Thyroid gland (tissue), 4 donors: ENCODE data around the gene PLEKHM2.

Experiments used
- CTCF ChIP-seq, 6 experiments: fragments of 200-600 bp in 3 of 6; fragments of 450-650 bp in 3 of 6; sonication (generic) in 3 of 6; IDR thresholded peaks; one replicate each; pipeline ENCODE4 v1.5.1; 2016 to 2019; ENCODE audit warnings: antibody characterized with exemption in 6 of 6, mild to moderate bottlenecking in 2 of 6, inconsistent platforms in 1 of 6, moderate library complexity in 1 of 6
- POLR2A ChIP-seq, 2 donors: fragments of 450-650 bp; IDR thresholded peaks; one replicate each; pipeline ENCODE4 v1.6.1; 2017; ENCODE audit warnings: antibody characterized with exemption in 2 of 2, mild to moderate bottlenecking in 2 of 2, moderate library complexity in 1 of 2

GRCh38 chr1:15777909-15778707 lies 94.0 kb downstream of the PLEKHM2 start:
- TF ChIP-seq POLR2A (IDR thresholded peaks at IDR 0.05) (no peak), CTCF (IDR thresholded peaks at IDR 0.05) (no peak)
